Fibroblast of lung (primary cell): ENCODE data around the gene IARS1. TPM values are rescaled to one million over a fixed set of nuclear protein-coding genes. Genes with fewer than 3 reads are reported as not detected.

Experiments
- DNase-seq, 2 donors: peaks; one replicate each; pipeline versions ENCODE4 v3.0.0 to v3.0.0-alpha.2; 2010; ENCODE audit warnings: low read depth in 2 of 2
- H2AFZ ChIP-seq: 2 replicates; pipeline ENCODE4 v1.5.1; 2012; ENCODE audit warnings: low read length, control low read depth, inconsistent platforms
- H3K27ac ChIP-seq: 2 replicates; pipeline ENCODE4 v1.5.1; 2011; ENCODE audit warnings: low read length, control low read depth; ENCODE audit not compliant: insufficient read depth
- H3K27me3 ChIP-seq: 2 replicates; pipeline ENCODE4 v1.5.1; 2011; ENCODE audit warnings: mild to moderate bottlenecking, low read length; ENCODE audit not compliant: control insufficient read depth, insufficient read depth
- H3K36me3 ChIP-seq: 2 replicates; pipeline ENCODE4 v1.5.1; 2011; ENCODE audit warnings: low read length; ENCODE audit not compliant: control insufficient read depth, insufficient read depth
- H3K4me1 ChIP-seq: 2 replicates; pipeline ENCODE4 v1.5.1; 2011; ENCODE audit warnings: low read length; ENCODE audit not compliant: control insufficient read depth, insufficient read depth; ENCODE audit errors: extremely low read depth
- H3K4me2 ChIP-seq: 2 replicates; pipeline ENCODE4 v1.5.1; 2011; ENCODE audit warnings: low read length, control low read depth; ENCODE audit not compliant: insufficient read depth; ENCODE audit errors: extremely low read depth
- H3K4me3 ChIP-seq, 4 experiments: fragments of 200-600 bp in 1 of 4; sonication (generic) in 1 of 4; replicated peaks in 1 of 4; 2 replicates each; pipeline ENCODE4 v1.5.1; 2011 to 2016; ENCODE audit warnings: low read length in 4 of 4, low read depth in 3 of 4, mild to moderate bottlenecking in 3 of 4, control low read depth in 2 of 4, inconsistent platforms in 1 of 4, mixed read lengths in 1 of 4; ENCODE audit not compliant: insufficient read depth in 1 of 4; ENCODE audit errors: control extremely low read depth in 1 of 4
- H3K79me2 ChIP-seq: 2 replicates; pipeline ENCODE4 v1.5.1; 2012; ENCODE audit warnings: mild to moderate bottlenecking, low read length, inconsistent platforms; ENCODE audit not compliant: control insufficient read depth, insufficient read depth
- H3K9ac ChIP-seq: 2 replicates; pipeline ENCODE4 v1.5.1; 2011; ENCODE audit warnings: mild to moderate bottlenecking, low read length, control low read depth; ENCODE audit not compliant: insufficient read depth
- H3K9me3 ChIP-seq: 2 replicates; pipeline ENCODE4 v1.5.1; 2012; ENCODE audit warnings: low read depth, low read length; ENCODE audit not compliant: control insufficient read depth, insufficient read depth
- H4K20me1 ChIP-seq: 2 replicates; pipeline ENCODE4 v1.5.1; 2011; ENCODE audit warnings: low read length; ENCODE audit not compliant: control insufficient read depth, insufficient read depth; ENCODE audit errors: extremely low read depth
- CTCF ChIP-seq, 2 donors: IDR thresholded peaks in 1 of 2; conservative IDR thresholded peaks in 1 of 2; 1 replicate in 1 of 2; 2 replicates in 1 of 2; pipeline ENCODE4 v1.5.1; 2011 to 2012; ENCODE audit warnings: low read length in 2 of 2, control low read depth in 1 of 2, inconsistent platforms in 1 of 2, low read depth in 1 of 2, mild to moderate bottlenecking in 1 of 2
- EZH2 ChIP-seq: IDR thresholded peaks from 2 replicates; pipeline ENCODE4 v1.5.1; 2012; ENCODE audit warnings: low read length, control low read depth, mild to moderate bottlenecking; ENCODE audit errors: missing control alignments
- polyA plus RNA-seq, 2 donors: library from polyadenylated mRNA; depleted of rRNA in 1 of 2; stranded (reverse) in 1 of 2; unstranded in 1 of 2; fragments of >200 nt; gene quantifications; 2 replicates each; pipeline ENCODE4 v1.2.1, GENCODE V29; 2011 to 2012; ENCODE audit warnings: missing spikeins in 1 of 2
- total RNA-seq: library from RNA; depleted of rRNA; stranded (reverse); fragments of >200 nt; gene quantifications from 2 replicates; pipeline ENCODE4 v1.2.1, GENCODE V29; 2014

Gene IARS1
- total and polyA plus RNA-seq, 2 donors (not counting 1 experiment from before 2014, with no cell fraction given): 88.4 to 595 TPM

DNA sequence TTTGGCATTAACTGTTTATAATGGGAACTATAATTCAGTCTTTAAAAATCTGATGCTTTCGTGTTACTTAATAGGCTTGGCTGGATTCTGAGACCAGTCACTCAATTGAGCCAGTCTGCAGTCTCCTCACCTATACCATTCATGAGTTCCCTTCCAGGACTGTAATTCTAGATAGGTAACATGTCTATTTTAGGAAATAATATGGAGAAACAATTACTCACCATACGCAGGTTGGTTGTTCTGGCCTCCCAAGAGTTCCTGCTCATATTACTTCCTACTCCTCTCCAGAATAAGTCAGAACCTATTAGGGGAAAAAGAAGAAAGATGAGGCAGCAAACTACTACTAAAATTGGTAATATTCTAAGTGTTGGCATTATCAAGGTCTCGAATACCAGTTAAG is 4.5 kb upstream of the IARS1 start:
- no peak overlapping the region for H3K9ac ChIP-seq
- DNase-seq: no peak
- H3K4me1 ChIP-seq: peaks cover 2% of the 10 kb centered on the region
- H3K36me3 ChIP-seq: peaks cover 9% of the 10 kb centered on the region
- no peak for TF ChIP-seq CTCF (conservative IDR thresholded peaks at IDR 0.05 in 1 of 2, IDR thresholded peaks at IDR 0.05 in 1 of 2; ENCODE audit: low read depth in 1 of 2, low read length in 2 of 2)
- TF ChIP-seq EZH2: no peak
- H2AFZ ChIP-seq: no peak overlapping the region
- H3K79me2 ChIP-seq: peaks cover 5% of the 10 kb centered on the region
- H3K9me3 ChIP-seq: no peaks in the 10 kb centered on the region
- no peaks in the 10 kb centered on the region for H3K27me3 ChIP-seq
- H3K4me2 ChIP-seq: no peak overlapping the region
- no peak overlapping the region for H3K27ac ChIP-seq
- H3K4me3 ChIP-seq: no peak overlapping the region
- no peaks in the 10 kb centered on the region for H4K20me1 ChIP-seq

DNA sequence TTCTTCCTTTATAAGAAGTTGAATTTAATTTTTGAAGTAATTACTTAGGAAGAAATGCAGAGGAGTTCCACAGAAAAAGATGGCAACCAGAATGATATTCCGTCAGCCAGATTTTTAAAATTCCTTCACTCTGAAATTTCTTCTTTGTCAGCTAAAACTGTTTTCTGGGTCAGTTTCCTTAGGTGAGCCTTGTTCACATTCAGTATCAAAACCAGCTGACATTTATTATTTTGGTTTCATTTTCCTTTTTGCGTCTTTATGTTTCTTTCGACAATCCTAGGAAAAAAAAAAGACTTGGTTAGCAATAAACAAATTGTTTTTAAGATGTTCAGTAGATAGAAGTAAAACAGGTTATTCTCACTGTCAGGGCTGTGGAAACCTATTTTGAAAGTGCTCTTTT is 4.1 kb upstream of the IARS1 start:
- Histone ChIP-seq H3K36me3 (peaks cover 9% of the 10 kb centered on the region), H3K27me3 (no peaks in the 10 kb centered on the region), H3K4me3 (no peak overlapping the region), H3K4me1 (peaks cover 2% of the 10 kb centered on the region), H3K27ac (no peak overlapping the region), H3K9me3 (no peaks in the 10 kb centered on the region), H3K4me2 (no peak overlapping the region), H4K20me1 (no peaks in the 10 kb centered on the region), H2AFZ (no peak overlapping the region), H3K9ac (no peak overlapping the region), H3K79me2 (peaks cover 9% of the 10 kb centered on the region)
- TF ChIP-seq EZH2 (no peak), CTCF (conservative IDR thresholded peaks at IDR 0.05 in 1 of 2, IDR thresholded peaks at IDR 0.05 in 1 of 2; ENCODE audit: low read depth in 1 of 2, low read length in 2 of 2) (no peak)
- no peak for DNase-seq

DNA sequence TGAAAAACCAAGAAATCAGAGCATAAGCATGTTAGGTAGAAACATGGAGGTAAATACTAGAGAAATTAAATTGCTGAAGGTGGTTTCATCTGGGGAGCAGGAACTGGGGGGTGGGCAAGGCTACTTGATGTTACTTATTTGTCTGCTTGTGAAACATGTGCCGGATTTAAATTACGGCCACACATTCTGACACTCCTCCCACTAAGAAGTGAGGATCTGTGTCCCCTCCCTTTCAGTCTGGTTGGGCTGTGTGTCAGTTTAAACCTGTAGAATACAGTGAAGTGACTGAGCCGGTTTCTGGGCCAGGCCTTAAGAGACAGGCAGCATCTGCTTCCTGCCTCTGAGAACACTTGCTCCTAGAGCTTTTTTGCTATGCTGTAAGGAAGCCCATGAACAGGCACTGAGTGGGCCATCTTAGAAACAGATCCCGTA is 2.3 kb upstream of the IARS1 start:
- no peaks in the 10 kb centered on the region for H3K27me3 ChIP-seq
- no peak overlapping the region for H3K4me2 ChIP-seq
- DNase-seq: no peak
- peaks cover 26% of the 10 kb centered on the region for H3K79me2 ChIP-seq
- no peaks in the 10 kb centered on the region for H4K20me1 ChIP-seq
- peaks cover 7% of the 10 kb centered on the region for H3K36me3 ChIP-seq
- no peak for TF ChIP-seq EZH2
- TF ChIP-seq CTCF (conservative IDR thresholded peaks at IDR 0.05 in 1 of 2, IDR thresholded peaks at IDR 0.05 in 1 of 2; ENCODE audit: low read depth in 1 of 2, low read length in 2 of 2): no peak
- H3K9ac ChIP-seq: no peak overlapping the region
- H3K27ac ChIP-seq: no peak overlapping the region
- no peaks in the 10 kb centered on the region for H3K9me3 ChIP-seq
- H3K4me3 ChIP-seq: no peak overlapping the region
- no peak overlapping the region for H2AFZ ChIP-seq
- peaks cover 2% of the 10 kb centered on the region for H3K4me1 ChIP-seq
